Activated naive CD4-positive, alpha-beta T cell treated with anti-CD3 and anti-CD28 coated beads, Interleukin-2, amount 50 U/mL, for 72 hours (primary cell): Measurements from ENCODE around the gene DRAM2. TPM values are rescaled to one million over a fixed set of nuclear protein-coding genes. Genes with fewer than 3 reads are reported as not detected.

Source experiments
- ATAC-seq, 2 donors: fragments of 150-1000 bp; cut with Tn5 transposase; 2 replicates each; pipeline ENCODE4 v1.10.0; 2021; ENCODE audit warnings: mild to moderate bottlenecking in 2 of 2, moderate library complexity in 2 of 2
- DNase-seq, 2 donors: peaks; one replicate each; pipeline ENCODE4 v3.0.0; 2021 to 2022; ENCODE audit warnings: low spot score in 2 of 2
- H3K27ac Mint-ChIP-seq, 2 donors: one replicate each; pipeline ENCODE4 v1.8.0; 2022; ENCODE audit warnings: mild to moderate bottlenecking in 2 of 2, mixed read lengths in 2 of 2
- H3K36me3 Mint-ChIP-seq, 2 donors: one replicate each; pipeline ENCODE4 v1.8.0; 2022; ENCODE audit warnings: mixed read lengths in 2 of 2
- H3K9me3 Mint-ChIP-seq, 2 donors: one replicate each; pipeline ENCODE4 v1.8.0; 2022; ENCODE audit warnings: mixed read lengths in 2 of 2
- total RNA-seq, 2 donors: library from RNA; stranded (reverse); gene quantifications; one replicate each; pipeline ENCODE4 v1.2.3, GENCODE V29; 2022

DRAM2 gene
- total RNA-seq, 2 donors from 2014 or later, result 23.0 to 36.1 TPM

DNA sequence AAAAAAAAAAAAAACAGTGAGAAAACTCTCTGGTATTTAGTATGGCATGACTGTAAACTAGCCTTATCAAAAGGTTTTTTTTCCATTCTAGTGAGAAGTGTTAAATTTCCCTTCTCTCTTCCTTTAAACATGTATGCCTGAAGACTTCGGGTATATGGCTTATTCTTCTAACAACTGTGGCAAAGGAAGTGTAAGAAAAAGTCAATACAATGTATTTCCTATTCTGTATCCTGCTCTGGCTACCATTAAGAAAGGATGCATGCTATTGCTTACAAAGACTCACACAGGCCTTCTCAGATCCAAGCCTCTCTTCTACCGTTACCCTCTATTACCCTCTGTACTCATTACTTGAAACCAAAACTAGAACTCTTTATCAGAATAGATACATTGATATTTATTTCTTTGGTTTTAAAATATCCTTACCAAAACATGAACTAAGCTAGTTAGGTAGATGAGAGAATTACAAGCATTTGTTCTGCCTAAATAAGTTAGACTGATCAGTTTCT is 8.5 kb upstream of the DRAM2 start:
- DNase-seq, result no peak
- H3K27ac Mint-ChIP-seq, result no peak overlapping the region
- peaks cover 0 to 5% of the 10 kb centered on the region in 2 donors for H3K9me3 Mint-ChIP-seq
- peak in 1 of 2 donors; percentile 26 for ATAC-seq
- peaks cover 13 to 41% of the 10 kb centered on the region in 2 donors for H3K36me3 Mint-ChIP-seq

DNA sequence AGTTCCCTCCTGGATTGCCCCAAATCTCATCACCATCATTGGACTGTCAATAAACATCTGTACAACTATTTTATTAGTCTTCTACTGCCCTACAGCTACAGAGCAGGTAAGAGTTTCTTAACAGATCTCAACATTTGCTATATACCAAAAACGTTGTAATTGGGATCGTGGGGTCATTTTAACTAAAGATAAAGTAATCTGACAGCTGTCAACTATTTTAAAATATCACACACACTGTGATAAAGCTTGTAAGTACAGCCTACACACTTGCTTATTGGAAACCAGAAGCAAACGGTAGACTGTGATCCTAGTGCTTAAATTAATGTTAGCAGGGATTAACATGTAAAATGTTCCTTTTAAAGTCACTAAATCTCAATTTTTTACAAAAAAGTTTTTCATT is 8.1 kb upstream of the DRAM2 start:
- ATAC-seq (no peak), DNase-seq (no peak)

DNA sequence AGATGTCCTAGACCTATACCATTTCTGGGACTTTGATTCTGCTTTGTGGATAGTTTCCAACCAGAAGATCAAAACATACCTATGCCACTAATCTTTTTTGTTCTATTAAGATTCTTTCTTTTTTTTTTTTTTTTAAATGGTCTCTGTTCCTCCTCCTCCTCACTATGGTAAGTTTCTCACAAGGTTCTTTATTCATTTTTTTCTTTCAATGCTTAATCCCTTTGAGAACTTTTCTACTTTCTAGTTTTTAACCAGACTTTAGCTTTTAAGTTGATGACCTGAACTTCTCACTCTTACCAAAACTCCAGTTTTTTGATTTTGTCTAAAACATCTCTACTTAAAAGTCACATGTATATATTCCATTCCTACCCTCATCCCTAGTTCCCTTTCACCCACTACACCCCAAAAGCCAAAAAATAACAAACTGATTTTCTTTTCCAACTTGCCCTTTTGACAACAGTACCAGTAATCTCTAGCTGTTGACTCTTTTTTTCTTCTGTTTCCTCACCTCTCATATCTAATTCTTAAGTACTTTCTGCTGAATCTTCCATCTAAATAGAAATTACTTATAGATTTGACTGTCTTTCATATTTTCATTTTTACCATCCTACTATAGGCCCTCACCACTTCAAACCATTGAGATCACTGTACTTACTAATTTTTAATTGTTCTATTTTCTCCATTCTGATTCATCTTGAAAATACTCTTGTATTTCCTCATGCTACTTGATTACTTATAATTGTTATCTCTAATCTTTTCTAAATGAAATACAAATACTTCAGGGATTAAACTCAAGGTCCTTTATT is 6.3 kb upstream of the DRAM2 start:
- Mint-ChIP-seq H3K36me3 (peaks cover 9 to 20% of the 10 kb centered on the region in 2 donors), H3K27ac (peak overlapping the region; percentile 25 to 72), H3K9me3 (no peaks in the 10 kb centered on the region)
- ATAC-seq, result peak; percentile 56 to 78
- DNase-seq, result no peak

More for the DNA sequence above, 8.1 kb upstream of the DRAM2 start:
- no peak overlapping the region for H3K27ac Mint-ChIP-seq
- H3K36me3 Mint-ChIP-seq, result peaks cover 13 to 37% of the 10 kb centered on the region in 2 donors
- peaks cover 0 to under 1% of the 10 kb centered on the region in 2 donors for H3K9me3 Mint-ChIP-seq

DNA sequence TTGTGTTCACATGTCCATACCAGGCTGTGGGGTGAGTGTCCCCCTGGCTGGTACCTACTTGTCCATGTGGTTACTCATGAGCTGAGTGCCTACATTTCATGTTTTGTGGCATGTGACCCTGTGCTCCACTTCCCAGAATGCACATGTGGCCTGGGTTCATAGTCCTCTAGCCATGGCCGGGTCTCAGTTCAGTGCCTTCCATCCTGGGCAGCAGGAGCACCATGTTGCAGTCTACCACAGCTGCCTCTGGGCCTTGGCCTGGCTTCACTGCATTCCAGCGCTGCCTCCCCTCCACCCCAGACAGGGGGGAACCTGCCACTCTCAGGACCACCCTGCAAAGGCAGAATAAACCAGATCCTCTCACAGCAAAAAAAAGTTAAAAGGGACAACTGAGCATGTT is 5.6 kb upstream of the DRAM2 start:
- Mint-ChIP-seq H3K9me3 (no peaks in the 10 kb centered on the region), H3K36me3 (peaks cover 9 to 19% of the 10 kb centered on the region in 2 donors), H3K27ac (peak overlapping the region; percentile 25 to 72)
- peak in 1 of 2 donors; percentile 26 for ATAC-seq
- DNase-seq, result no peak

DNA sequence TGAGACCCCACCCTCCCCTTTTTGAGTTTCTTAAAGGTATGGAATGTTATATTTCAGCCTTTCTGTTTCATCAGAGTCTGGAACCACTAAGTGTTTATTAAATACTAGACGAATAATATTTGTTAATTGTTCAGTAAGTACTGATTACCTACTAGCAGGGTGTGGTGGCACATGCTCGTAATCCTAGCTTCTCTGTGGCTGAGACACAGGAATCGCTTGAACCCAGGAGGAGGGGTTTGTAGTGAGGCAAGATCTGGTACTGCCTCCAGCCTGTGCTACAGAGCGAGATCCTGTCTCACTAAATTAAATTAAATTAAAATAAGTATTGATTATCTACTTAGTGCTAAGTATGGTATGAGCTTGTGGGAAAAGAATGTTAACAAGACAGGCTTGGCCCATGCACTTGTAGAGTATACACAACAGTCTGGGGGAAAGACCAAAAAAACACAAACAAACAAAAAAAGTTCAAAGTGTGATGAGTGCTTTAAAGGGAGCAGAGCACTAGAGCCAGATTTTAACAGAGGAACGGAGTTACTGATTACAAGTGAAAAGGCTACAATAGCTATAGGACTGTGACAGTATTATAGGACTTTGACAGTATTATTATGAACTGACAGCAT is 2.6 kb upstream of the DRAM2 start:
- Mint-ChIP-seq H3K9me3 (no peaks in the 10 kb centered on the region), H3K27ac (peak overlapping the region in 1 of 2 donors; percentile 94)
- no peak for ATAC-seq

DNA sequence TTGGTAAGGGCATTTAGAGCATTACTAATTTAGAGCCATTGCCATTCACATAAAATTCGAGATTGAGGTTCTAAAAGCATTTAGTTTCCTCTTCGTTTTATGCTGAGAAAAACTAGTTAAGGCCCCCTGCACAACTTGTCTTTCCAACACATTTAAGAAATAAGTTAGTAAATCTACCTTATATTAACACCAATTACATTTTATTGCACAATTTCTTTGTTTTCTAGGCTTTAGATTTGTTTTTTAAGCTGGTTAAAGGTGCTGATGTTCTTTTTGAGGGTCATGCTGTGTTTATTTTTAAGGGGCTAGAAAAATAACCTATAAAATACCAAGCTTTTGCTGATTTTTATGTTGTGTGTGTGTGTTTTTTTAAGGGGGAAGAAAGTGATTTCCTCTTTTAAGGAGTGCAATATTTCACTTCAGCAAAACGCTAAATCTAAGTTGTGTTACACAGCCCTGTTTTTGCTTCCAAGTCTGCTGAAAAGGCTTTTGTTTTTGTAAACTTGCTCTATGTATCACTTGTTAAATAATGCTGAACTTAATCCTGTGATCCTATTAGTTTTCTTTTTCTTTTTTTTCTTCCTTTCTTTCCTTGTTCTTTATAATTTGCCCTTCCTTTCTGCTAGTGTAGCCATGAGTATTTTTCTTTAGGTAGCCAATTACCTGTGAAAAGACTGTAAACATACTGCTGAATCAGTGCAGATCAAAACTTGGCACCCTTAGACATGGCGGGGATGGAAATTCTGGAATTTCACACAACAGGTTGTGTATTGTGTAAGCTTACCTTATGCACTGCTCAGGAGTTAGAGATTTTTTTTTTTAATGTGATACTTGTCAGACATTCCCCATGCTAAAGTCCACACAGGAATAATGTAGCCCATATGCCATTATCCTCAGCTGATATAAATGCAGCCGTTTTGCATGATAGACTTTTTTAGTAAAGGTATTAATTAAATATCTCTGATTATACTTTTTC is 1.6 kb upstream of the DRAM2 start:
- ATAC-seq, result no peak
- Mint-ChIP-seq H3K27ac (peak overlapping the region; percentile 57 to 94), H3K36me3 (peaks cover 12 to 22% of the 10 kb centered on the region in 2 donors), H3K9me3 (no peaks in the 10 kb centered on the region)
- DNase-seq, result no peak

More for the DNA sequence above, 2.6 kb upstream of the DRAM2 start:
- peaks cover 12 to 21% of the 10 kb centered on the region in 2 donors for H3K36me3 Mint-ChIP-seq
- DNase-seq, result no peak

DNA sequence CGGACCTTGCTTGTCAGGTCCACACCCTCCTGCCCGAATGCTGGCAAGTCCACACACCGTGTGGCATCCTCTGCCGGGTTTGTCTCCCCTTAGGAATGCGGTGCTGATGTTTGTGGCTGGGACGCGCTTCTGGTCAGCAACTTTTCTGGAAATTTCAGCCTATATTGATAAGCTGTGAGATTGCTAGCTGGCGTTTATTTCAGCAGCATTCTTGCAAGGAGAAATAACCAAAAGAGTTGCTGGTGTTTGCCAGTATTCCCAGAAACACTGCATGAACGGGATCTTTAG is 731 bp upstream of the DRAM2 start:
- H3K27ac Mint-ChIP-seq, result peak overlapping the region in 1 of 2 donors; percentile 94
- no peak for DNase-seq
- no peaks in the 10 kb centered on the region for H3K9me3 Mint-ChIP-seq
- ATAC-seq, result no peak
- H3K36me3 Mint-ChIP-seq, result peaks cover 12 to 28% of the 10 kb centered on the region in 2 donors

DNA sequence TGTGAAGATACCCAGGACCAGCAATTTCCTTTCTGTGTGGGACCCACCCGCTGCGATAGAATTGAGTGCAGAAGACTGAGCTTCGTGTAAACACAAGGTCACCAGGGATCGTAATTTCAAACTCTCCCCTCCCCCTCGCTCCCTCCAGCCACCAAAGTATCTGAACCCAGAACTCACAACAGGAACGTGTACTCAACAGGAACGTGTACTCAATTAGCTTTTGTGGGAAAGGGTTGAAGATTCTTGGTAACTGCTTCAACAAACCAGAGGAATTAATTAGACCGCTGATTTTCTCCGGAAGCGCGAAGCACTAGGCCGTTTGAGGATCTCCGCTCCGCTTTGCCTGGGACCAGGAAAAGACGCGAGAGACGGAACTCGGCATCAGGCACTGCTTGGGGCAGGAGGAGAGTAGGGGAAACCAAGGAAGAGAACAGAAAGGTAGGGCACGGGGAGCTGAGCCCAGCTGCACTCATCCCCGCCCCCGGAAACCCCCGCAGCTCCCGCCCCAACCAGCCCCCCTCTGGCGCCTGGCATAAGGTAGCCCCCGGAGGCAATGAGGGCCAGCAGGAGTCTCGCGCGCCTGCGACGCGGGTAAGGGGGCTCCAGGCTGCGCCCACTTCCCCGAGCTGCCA is 453 bp downstream of the DRAM2 start:
- peak in 1 of 2 donors; percentile 42 for DNase-seq
- peak overlapping the region; percentile 94 to 100 for H3K27ac Mint-ChIP-seq
- no peaks in the 10 kb centered on the region for H3K9me3 Mint-ChIP-seq
- peak; percentile 6 to 63 for ATAC-seq
- peaks cover 12 to 36% of the 10 kb centered on the region in 2 donors for H3K36me3 Mint-ChIP-seq

DNA sequence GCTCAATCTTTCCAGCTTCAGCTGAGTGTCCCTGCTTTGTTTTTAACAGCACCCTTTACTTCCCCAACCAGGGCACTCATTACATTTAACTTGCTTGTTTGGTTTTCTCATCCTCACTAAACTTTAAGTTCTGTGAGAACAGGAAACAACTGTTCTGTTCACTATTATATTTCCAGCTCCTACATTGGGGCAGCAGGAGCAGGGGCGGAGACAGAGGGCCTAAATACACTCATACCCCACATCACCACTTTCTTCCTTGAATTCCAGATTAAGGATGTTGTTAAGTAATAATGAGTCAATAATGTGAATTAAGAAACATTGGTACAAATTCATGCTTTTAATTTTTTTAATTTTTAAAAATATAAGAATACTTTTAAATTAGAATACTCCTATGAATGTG is 6.0 kb downstream of the DRAM2 start:
- Mint-ChIP-seq H3K27ac (no peak overlapping the region), H3K36me3 (peaks cover 4 to 36% of the 10 kb centered on the region in 2 donors), H3K9me3 (no peaks in the 10 kb centered on the region)
- ATAC-seq, result no peak
- DNase-seq, result no peak

DNA sequence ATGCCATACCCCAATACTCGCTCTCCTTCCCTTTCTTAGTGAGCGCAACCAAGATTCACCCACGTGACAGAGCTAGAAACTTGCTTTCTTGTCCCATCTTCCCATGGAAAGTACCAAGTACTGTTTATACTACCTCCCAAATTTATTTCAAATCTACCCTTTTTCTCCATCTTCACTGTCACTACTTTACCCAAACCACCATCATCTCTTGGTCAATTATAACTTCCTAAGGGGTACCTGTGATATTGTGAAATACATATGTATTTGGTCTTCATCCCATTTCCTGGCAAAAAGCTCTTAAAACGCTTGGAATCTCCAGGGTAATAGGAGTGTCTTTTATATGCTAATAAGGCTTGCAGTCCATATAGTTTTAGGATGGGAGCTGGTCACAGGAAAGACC is 8.2 kb downstream of the DRAM2 start:
- ATAC-seq (no peak), DNase-seq (no peak)
- H3K9me3 Mint-ChIP-seq, result no peaks in the 10 kb centered on the region
- H3K27ac Mint-ChIP-seq, result peak overlapping the region in 1 of 2 donors; percentile 1
- H3K36me3 Mint-ChIP-seq, result peaks cover 6 to 33% of the 10 kb centered on the region in 2 donors

DNA sequence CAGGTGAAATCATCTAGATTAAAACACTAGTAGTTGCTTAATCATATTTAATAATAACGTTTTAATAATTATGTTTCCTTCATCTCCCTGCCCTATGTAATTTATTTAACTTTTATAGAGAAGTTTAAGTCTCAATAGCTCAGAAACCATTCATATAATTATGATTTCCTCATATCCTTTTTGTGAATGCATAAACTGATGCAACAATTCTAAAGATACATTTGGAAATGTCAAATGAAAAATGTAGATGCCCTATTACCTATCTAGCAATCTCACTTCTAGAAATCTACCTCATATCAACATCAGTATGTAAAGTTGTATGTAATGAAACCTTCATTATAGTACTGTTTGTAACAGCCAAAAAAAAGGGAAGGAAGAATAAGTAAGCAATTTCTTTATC is 10.5 kb downstream of the DRAM2 start:
- Mint-ChIP-seq H3K27ac (peak overlapping the region in 1 of 2 donors; percentile 75), H3K9me3 (no peaks in the 10 kb centered on the region), H3K36me3 (peaks cover 10 to 24% of the 10 kb centered on the region in 2 donors)
- DNase-seq (no peak), ATAC-seq (no peak)

DNA sequence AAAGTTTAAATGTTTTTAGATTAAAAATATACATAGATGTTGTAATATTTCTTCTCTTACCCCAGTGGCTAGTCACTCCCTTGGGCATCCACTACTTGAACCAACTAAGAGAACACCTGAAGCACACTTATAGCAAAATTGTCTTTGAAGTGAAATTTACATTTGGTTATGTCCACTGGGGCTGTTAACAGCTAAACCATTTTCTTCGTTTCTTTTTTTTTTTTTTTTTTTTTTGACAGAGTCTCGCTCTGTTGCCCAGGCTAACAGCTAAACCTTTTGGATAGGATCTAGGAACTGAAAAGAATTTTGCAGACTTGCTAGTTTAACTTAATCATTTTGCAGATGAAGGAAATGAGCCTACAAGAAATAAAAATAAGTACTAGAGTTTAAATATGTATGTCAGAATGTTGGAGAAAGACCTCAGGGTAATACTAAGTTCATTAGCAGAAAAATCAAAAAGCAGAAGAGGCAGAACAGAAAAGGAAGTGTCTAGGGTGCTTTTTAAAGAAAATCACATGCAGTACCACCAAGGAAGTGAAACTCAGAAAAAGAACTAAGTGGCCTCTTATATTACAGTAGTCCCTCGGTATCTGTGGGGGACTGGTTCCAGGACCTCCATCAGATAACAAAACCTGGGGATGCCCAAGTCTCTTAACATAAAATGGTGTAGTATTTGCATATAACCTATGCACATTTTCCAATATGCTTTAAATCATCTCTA is 11.8 kb downstream of the DRAM2 start:
- Mint-ChIP-seq H3K27ac (peak overlapping the region in 1 of 2 donors; percentile 1), H3K36me3 (peaks cover 10 to 19% of the 10 kb centered on the region in 2 donors), H3K9me3 (no peaks in the 10 kb centered on the region)
- DNase-seq (no peak), ATAC-seq (no peak)

DNA sequence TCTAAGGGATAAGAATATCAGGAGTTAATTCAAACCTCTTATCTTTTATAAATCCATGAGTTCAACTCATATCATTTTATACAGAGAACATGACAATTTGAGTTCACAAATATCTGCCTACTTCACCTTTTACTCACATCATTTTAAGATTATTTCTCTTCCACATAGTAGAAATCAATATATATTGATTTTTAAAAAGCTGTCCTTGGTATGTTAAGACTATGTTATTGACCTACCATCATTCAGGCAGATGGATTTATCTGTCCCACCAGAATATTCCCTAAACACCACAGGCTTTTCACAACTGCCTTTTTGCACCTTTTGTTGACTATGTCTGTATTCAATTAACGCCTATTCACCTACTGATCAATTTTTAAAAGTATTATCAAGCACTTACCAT is 13.5 kb downstream of the DRAM2 start:
- no peak for DNase-seq
- Mint-ChIP-seq H3K9me3 (no peaks in the 10 kb centered on the region), H3K36me3 (peaks cover 10 to 19% of the 10 kb centered on the region in 2 donors), H3K27ac (no peak overlapping the region)
- no peak for ATAC-seq

DNA sequence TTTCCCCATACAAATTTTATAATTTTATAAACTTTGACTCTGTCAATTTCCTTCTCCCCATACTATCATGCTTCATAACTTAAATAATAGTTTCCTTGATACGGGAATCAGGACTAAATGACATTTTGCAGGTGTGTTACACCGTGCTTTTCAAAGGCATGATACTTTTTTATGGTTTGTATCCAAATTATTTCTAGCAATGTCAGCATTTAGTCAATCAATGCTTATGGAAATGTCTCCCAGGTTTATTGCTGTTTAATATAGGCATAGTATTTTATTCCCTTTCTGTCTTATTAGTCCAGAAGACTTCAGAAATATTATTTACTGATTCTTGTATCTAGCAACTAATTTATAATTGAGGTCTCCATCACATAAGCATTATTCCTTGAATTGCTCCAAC is 23.4 kb downstream of the DRAM2 start:
- no peak for ATAC-seq
- Mint-ChIP-seq H3K36me3 (peaks cover 0 to 14% of the 10 kb centered on the region in 2 donors), H3K27ac (no peak overlapping the region), H3K9me3 (no peaks in the 10 kb centered on the region)
- no peak for DNase-seq

DNA sequence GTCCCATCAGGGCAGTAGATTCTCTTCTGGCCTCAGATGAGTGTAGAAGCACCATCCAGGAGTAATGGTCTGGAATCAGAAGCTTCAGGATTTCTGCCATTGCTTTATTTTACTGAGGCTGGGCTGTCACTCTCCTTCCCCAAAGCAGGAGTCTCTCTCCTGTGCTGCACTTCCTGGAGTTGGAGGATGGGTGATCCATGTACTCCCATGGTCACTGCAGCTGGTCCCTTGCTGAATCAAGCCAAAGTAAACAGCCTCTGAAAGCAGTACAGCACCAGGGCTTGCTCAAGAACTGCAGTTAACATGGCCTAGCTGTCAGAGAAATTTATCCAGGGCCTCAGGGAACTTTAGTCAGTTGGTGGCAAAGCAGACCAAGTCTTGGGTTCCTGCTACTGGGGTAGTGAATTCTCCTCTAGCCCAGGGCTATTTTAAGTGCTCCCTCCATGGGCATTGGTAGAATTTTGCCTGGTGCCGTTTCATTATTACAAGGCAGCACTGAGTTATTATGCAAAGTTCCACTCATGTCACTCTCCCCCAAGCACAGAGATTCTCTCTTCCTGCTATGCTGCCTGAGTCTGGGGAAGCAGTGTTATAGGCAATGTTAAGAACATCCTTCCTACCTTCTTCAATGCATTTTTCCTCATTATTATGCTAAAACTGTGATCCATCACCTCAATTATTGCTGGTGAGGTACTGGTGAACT is 29.5 kb downstream of the DRAM2 start:
- H3K36me3 Mint-ChIP-seq, result peaks cover 19% of the 10 kb centered on the region in 2 donors
- ATAC-seq (no peak), DNase-seq (no peak)
- H3K9me3 Mint-ChIP-seq, result peaks cover 10 to 11% of the 10 kb centered on the region in 2 donors
- H3K27ac Mint-ChIP-seq, result no peak overlapping the region
